Fibroblast of lung (primary cell): ENCODE results near the gene PXN. TPM values are rescaled to one million over a fixed set of nuclear protein-coding genes. Genes with fewer than 3 reads are reported as not detected.

Experiments
- DNase-seq, 2 donors: peaks; one replicate each; pipeline versions ENCODE4 v3.0.0 to v3.0.0-alpha.2; 2010; ENCODE audit warnings: low read depth in 2 of 2
- H2AFZ ChIP-seq: 2 replicates; pipeline ENCODE4 v1.5.1; 2012; ENCODE audit warnings: low read length, control low read depth, inconsistent platforms
- H3K27ac ChIP-seq: 2 replicates; pipeline ENCODE4 v1.5.1; 2011; ENCODE audit warnings: low read length, control low read depth; ENCODE audit not compliant: insufficient read depth
- H3K27me3 ChIP-seq: 2 replicates; pipeline ENCODE4 v1.5.1; 2011; ENCODE audit warnings: mild to moderate bottlenecking, low read length; ENCODE audit not compliant: control insufficient read depth, insufficient read depth
- H3K36me3 ChIP-seq: 2 replicates; pipeline ENCODE4 v1.5.1; 2011; ENCODE audit warnings: low read length; ENCODE audit not compliant: control insufficient read depth, insufficient read depth
- H3K4me1 ChIP-seq: 2 replicates; pipeline ENCODE4 v1.5.1; 2011; ENCODE audit warnings: low read length; ENCODE audit not compliant: control insufficient read depth, insufficient read depth; ENCODE audit errors: extremely low read depth
- H3K4me2 ChIP-seq: 2 replicates; pipeline ENCODE4 v1.5.1; 2011; ENCODE audit warnings: low read length, control low read depth; ENCODE audit not compliant: insufficient read depth; ENCODE audit errors: extremely low read depth
- H3K4me3 ChIP-seq, 4 experiments: fragments of 200-600 bp in 1 of 4; sonication (generic) in 1 of 4; replicated peaks in 1 of 4; 2 replicates each; pipeline ENCODE4 v1.5.1; 2011 to 2016; ENCODE audit warnings: low read length in 4 of 4, low read depth in 3 of 4, mild to moderate bottlenecking in 3 of 4, control low read depth in 2 of 4, inconsistent platforms in 1 of 4, mixed read lengths in 1 of 4; ENCODE audit not compliant: insufficient read depth in 1 of 4; ENCODE audit errors: control extremely low read depth in 1 of 4
- H3K79me2 ChIP-seq: 2 replicates; pipeline ENCODE4 v1.5.1; 2012; ENCODE audit warnings: mild to moderate bottlenecking, low read length, inconsistent platforms; ENCODE audit not compliant: control insufficient read depth, insufficient read depth
- H3K9ac ChIP-seq: 2 replicates; pipeline ENCODE4 v1.5.1; 2011; ENCODE audit warnings: mild to moderate bottlenecking, low read length, control low read depth; ENCODE audit not compliant: insufficient read depth
- H3K9me3 ChIP-seq: 2 replicates; pipeline ENCODE4 v1.5.1; 2012; ENCODE audit warnings: low read depth, low read length; ENCODE audit not compliant: control insufficient read depth, insufficient read depth
- H4K20me1 ChIP-seq: 2 replicates; pipeline ENCODE4 v1.5.1; 2011; ENCODE audit warnings: low read length; ENCODE audit not compliant: control insufficient read depth, insufficient read depth; ENCODE audit errors: extremely low read depth
- CTCF ChIP-seq, 2 donors: IDR thresholded peaks in 1 of 2; conservative IDR thresholded peaks in 1 of 2; 1 replicate in 1 of 2; 2 replicates in 1 of 2; pipeline ENCODE4 v1.5.1; 2011 to 2012; ENCODE audit warnings: low read length in 2 of 2, control low read depth in 1 of 2, inconsistent platforms in 1 of 2, low read depth in 1 of 2, mild to moderate bottlenecking in 1 of 2
- EZH2 ChIP-seq: IDR thresholded peaks from 2 replicates; pipeline ENCODE4 v1.5.1; 2012; ENCODE audit warnings: low read length, control low read depth, mild to moderate bottlenecking; ENCODE audit errors: missing control alignments
- polyA plus RNA-seq, 2 donors: library from polyadenylated mRNA; depleted of rRNA in 1 of 2; stranded (reverse) in 1 of 2; unstranded in 1 of 2; fragments of >200 nt; gene quantifications; 2 replicates each; pipeline ENCODE4 v1.2.1, GENCODE V29; 2011 to 2012; ENCODE audit warnings: missing spikeins in 1 of 2
- total RNA-seq: library from RNA; depleted of rRNA; stranded (reverse); fragments of >200 nt; gene quantifications from 2 replicates; pipeline ENCODE4 v1.2.1, GENCODE V29; 2014

PXN gene
- total and polyA plus RNA-seq, 2 donors (not counting 1 experiment from before 2014, with no cell fraction given) = 21.5 to 31.4 TPM

DNA sequence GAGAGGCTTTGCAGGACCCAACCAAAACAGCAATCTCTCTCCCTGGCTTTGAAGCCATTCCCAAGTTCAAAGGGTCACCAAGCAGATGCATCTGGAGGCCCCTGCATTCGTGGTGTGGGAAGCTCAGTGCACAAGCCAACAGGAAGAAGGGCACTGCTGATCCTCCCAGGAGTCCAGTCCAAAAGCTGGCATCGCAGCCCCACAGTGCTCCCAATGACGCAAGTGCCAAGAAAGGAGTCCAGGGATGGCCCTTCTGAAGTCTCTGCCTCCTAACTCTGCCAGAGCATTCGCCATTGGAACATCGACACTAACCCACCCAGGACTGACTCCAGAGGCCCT lies 25.1 kb downstream of the PXN start:
- TF ChIP-seq CTCF (conservative IDR thresholded peaks at IDR 0.05 in 1 of 2, IDR thresholded peaks at IDR 0.05 in 1 of 2; ENCODE audit: low read depth in 1 of 2, low read length in 2 of 2) (no peak), EZH2 (no peak)
- DNase-seq = no peak

GRCh38 chr12:120239776-120240494 lies 25.6 kb downstream of the PXN start:
- TF ChIP-seq EZH2 = no peak
- no peak for TF ChIP-seq CTCF (conservative IDR thresholded peaks at IDR 0.05 in 1 of 2, IDR thresholded peaks at IDR 0.05 in 1 of 2; ENCODE audit: low read depth in 1 of 2, low read length in 2 of 2)
- Histone ChIP-seq H4K20me1 (no peaks in the 10 kb centered on the region), H3K27me3 (no peaks in the 10 kb centered on the region), H3K79me2 (peaks cover 90% of the 10 kb centered on the region), H3K36me3 (peaks cover 3% of the 10 kb centered on the region), H3K4me3 (no peak overlapping the region), H3K9ac (no peak overlapping the region), H3K4me2 (no peak overlapping the region), H3K4me1 (peaks cover 48% of the 10 kb centered on the region), H3K27ac (no peak overlapping the region), H3K9me3 (no peaks in the 10 kb centered on the region), H2AFZ (no peak overlapping the region)
- DNase-seq = no peak

More for the DNA sequence above, 25.1 kb downstream of the PXN start:
- Histone ChIP-seq H3K4me2 (no peak overlapping the region), H3K27me3 (no peaks in the 10 kb centered on the region), H3K9me3 (no peaks in the 10 kb centered on the region), H3K79me2 (peaks cover 89% of the 10 kb centered on the region), H3K36me3 (peaks cover 3% of the 10 kb centered on the region), H3K9ac (no peak overlapping the region), H3K4me3 (no peak overlapping the region), H4K20me1 (no peaks in the 10 kb centered on the region), H3K27ac (no peak overlapping the region), H2AFZ (no peak overlapping the region), H3K4me1 (peaks cover 45% of the 10 kb centered on the region)

DNA sequence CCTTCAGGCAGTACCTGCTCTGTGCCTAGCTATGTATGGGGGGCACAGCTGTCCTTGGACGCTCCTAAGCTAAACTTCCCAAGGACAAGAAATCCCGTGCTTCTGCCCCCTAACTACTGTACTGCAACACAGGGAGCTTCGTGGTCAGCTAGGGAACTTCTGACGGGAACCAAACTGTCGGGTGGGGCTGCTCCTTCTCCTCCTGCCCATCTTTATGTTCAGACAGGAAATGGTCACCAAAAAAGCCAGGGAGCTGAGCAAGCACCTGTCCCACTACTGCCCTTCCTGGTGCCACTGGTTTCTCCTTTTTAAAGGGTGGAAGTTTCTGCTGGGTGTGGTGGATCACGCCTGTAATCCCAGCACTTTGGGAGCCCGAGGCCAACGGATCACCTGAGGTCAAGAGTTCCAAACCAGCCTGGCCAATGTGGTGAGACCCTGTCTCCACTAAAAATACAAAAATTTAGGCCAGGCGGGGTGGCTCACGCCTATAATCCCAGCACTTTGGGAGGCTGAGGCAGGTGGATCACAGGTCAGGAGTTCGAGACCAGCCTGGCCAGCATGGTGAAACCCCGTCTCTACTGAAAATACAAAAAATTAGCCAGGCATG lies 26.6 kb downstream of the PXN start:
- no peaks in the 10 kb centered on the region for H3K27me3 ChIP-seq
- H3K4me2 ChIP-seq = no peak overlapping the region
- H3K4me3 ChIP-seq = no peak overlapping the region
- H4K20me1 ChIP-seq = no peaks in the 10 kb centered on the region
- peaks cover 90% of the 10 kb centered on the region for H3K79me2 ChIP-seq
- TF ChIP-seq EZH2 = no peak
- no peak for TF ChIP-seq CTCF (conservative IDR thresholded peaks at IDR 0.05 in 1 of 2, IDR thresholded peaks at IDR 0.05 in 1 of 2; ENCODE audit: low read depth in 1 of 2, low read length in 2 of 2)
- H3K4me1 ChIP-seq = peaks cover 55% of the 10 kb centered on the region
- no peak overlapping the region for H3K9ac ChIP-seq
- no peaks in the 10 kb centered on the region for H3K9me3 ChIP-seq
- no peak overlapping the region for H3K27ac ChIP-seq
- no peak for DNase-seq
- H2AFZ ChIP-seq = no peak overlapping the region
- H3K36me3 ChIP-seq = peaks cover 3% of the 10 kb centered on the region
